HG03135 (cell line): Measurements from ENCODE around the gene CELSR1.

Experiments
- ATAC-seq: cut with Tn5 transposase; IDR thresholded peaks from one replicate; pipeline ENCODE4 v1.9.1; 2021; ENCODE audit warnings: mild to moderate bottlenecking, moderate library complexity; ENCODE audit not compliant: unreplicated experiment

Gene CELSR1

DNA sequence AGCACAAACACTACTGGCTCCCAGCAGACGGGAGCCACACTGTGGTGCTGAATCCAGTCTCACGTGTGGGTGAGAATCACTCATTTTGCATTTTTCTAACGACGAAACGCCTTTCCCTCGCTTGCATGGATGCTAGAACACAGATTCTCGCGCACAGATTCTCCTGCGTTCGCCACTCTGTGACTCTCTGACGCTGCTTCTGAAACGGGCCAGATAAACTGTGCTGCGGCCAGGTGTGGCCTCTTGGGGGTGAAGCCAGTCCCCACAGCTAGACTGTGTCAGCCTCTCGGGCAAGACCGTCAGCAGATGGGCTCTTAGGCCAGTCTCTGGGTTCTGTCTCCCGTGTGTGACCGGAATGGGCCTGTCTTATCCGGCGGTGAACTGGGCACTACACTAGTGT lies 157.4 kb downstream of the CELSR1 start:
- no peak for ATAC-seq

DNA sequence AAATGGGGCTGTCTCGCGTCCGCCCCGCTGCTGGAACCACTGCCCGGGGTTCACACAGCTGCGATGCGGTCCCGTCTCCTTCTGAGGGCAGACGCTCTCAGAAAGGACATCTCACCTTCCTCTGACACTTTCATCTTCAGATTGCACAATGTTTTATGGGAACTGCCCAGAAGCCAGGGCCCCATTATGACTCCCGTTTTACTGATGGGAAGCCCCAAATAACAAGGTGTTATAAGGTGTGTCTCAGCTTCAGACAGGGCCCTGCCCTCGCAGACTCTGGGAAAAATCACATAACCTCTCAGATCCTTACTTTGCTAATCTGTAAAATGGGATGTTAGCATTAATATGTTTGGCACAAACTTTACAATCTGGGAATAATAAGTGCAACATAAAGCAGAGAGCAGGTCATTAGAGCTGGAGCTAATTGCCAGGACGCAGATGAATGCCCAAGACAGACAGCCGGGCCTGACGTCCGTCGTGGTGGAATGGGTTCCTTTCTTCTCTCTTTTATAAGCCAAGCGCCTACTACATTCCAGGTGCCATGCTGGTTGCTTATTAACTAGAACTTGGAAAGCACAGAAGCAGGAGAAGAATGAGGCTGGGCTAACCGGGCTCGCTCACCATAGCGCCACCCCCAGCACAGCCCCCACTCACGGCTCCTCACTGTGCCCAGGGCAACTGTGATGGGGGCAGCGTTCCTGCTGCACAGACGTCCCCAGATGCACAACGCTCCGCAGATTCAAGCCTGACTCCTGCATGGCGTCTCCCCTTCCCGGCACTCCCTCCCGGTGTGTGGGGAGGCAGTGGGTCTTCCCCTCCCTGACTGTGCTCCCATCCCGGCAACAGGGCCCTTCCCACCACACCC lies 158.1 kb downstream of the CELSR1 start:
- no peak for ATAC-seq

DNA sequence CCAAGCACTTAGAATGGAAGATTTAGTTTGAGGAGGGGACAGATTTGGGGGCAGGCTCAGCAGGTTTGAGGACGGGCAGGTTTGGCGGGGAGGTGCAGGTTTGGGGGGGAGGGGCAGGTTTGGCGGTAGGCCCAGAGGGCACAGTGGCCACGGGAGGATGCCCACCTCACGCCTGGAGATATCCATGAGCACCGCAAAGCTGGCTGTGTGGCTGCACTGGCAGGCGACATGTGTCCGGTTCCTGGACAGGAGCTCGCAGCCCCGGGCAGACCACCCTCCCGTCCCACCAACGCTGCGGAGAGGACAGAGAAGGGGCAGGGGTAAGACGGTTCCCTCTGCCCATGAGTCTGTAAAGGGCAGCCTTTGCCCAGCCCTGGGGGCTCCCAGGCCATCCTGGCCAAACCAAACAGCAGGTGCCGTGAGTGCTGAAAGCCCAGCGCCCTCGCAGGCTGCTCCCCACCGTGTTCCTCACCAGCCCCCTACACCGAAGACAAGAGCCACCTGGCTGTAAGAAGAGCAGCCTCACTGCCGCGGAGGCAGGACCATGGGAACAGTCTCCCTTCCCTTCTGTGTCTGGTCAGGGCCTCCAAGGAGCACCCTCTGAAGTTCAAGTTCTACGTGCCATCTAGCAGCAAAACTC lies 158.9 kb downstream of the CELSR1 start:
- no peak for ATAC-seq

DNA sequence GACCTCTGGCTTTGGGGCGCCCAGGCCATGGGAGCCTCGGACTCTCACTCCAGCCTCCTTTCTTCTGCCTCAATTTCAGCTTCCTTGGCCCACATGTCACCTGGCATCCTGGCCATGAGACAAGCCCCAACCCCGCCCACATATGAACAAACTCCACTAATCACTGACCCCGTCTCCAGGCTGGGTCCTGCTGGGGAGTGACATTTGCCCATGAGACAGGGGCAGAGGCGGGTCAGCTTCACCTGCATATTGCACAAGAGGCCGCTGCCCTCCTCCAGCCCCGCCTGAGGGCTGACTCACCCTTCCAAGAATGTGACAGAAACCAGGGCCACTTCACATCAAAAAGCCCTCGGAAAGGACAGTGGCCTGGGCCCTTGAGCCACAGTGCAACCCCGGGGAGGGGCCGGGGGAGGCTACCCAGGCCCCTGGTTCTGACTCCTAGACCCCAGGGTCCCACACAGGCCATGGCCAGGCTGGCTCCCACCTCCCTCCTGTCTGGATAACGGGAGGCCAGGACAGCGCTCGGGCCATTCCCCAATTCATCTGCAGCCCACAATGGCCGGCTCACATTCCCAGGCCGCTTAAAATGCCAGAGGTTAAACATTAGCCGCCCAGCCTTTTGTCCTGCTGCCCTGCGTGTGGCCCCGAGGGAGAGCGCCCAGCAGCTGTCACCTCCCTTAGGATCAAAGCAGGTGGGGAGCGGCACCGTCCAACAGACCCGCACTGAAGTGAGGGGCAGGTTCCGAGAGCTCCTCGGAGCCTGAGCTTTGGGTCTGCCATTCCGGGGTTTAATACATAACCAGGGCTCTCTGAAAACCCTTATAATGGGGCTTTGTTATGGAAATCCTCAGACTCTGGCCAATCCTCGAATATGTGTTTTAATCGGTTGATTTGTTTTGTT lies 159.6 kb downstream of the CELSR1 start:
- ATAC-seq: no peak

DNA sequence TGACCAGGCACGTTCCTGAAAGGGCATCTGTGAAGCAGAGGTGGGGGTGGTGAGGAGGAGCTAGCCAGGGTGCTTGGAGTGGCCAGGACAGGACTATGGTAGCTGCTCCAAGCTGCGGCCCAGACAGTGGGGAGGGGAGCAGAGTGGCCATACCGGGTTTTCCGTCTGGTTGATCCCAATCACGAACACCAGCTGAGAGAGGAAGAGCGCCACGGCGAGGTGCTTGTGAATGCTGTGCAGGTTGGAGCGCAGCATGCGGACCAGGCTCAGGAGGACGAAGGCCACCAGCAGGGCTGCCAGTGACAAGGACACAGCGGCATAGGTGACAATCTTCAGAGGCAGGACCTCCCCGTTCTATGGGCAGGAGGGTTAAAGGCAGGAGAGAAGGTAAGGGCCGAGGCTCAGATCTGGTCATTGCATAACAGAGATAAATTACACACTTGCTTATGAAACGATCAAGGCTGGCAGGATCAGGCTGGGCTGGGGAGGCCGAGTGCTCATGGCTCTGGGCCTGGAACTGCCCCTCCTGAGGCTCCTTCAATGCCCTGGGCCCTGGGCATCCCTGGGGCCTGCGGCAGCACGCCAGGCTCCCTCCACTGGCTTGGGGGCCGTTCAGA lies 160.4 kb downstream of the CELSR1 start:
- ATAC-seq: no peak

DNA sequence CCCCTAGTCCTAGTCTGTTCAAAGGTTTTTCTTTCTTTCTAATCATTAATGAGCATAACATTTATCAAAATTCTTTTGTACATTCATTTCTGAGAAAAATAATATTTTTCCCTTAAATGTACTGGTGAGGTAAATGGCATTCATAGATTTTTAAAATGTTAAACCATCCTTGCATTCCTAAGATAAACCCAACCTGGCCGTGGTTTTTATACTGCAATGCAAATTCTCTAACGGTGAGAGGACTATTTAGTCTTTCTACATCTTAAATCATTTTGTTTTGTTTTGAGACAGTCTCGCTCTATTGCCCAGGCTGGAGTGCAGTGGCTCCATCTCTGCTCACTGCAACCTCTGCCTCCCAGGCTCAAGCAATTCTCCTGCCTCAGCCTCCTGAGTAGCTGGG lies 161.3 kb downstream of the CELSR1 start:
- no peak for ATAC-seq

DNA sequence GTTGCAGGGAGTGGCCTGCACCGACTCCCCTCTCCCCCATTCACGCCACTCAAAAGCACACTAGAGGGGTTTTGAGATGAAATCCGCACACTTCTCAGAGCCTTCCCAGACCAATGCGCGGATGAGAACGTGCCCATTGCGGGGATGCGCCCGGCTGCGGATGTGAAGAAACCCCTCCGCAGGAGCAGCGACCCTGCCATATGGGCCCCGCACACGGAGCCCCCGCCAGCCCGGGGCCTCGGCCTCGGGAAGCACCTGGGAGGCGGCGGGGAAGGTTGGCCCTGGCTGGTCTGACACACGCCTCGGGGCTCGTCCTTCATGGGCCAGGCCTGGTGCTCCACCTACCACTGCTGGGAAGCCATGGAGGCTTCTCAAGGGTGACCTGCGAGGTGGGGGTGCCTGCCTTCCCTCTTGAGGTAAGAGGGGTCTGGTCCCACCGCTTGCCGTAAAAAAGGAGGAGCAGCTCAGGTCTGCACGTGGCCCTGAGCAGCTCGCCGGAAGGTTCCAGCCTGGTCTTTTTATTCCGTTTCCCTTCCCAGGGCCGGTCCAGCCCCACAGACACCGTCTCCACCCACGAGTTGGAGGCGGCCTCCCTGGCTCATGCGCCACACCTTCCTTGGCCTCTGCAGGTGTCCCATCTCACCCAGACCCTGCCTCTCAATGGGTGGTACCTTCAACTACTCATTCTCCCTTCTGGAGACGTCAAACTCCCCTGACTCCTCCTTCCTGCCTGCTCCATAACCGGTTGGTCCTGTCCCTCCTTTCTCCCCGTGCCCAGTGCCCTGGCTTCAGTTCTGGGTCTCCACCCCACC lies 162.6 kb downstream of the CELSR1 start:
- no peak for ATAC-seq

- no peak for ATAC-seq
These were observed 163.3 kb downstream of the CELSR1 start for GRCh38 chr22:46373921-46374662.

- ATAC-seq: no peak
These were observed 164.3 kb downstream of the CELSR1 start for GRCh38 chr22:46373159-46373558.

DNA sequence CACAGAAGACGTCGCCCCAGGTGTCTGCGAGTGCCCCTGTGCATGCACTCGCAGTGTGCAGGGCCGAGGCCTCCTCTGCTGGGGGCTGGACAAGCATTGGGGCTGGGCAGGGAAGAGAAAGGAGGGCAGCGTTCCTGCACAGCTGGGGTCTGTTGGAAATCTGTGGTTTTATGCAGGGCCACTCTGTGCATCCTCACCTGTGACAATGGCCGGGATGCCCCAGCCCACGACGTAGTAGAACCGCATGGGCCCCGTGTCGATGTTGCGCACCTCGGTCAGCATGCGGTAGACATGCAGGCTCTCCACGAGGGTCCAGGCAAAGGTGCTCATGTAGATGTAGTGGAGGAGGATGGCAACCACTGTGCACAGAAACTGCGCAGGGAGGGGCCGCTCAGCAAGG lies 164.7 kb downstream of the CELSR1 start:
- ATAC-seq: no peak

DNA sequence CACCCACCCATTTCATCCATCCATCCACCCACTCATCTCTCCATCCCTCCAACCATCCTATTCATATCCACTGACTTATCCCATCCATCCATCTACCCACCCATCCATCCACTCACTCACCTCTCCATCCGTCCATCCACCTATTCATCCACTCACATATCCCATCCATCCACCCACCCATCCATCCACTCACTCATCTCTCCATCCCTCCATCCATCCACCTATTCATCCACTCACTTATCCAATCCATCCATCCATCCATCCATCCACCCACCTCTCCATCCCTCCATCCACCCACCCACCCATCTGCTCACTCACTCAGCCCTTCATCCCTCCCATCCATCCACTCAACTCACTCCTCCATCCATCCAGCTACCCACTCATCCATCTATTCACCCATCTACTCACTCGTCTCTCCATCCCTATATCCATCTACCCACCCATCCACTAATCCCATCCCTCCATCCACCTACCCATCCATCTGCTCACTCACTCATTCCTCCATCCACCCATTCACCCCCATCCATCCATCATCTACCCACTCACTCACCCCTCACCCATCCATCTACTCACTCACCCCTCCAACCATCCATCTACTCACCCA lies 165.7 kb downstream of the CELSR1 start:
- no peak for ATAC-seq

GRCh38 chr22:46370584-46371291 lies 166.7 kb downstream of the CELSR1 start:
- ATAC-seq: no peak

- no peak for ATAC-seq
These were observed 167.5 kb downstream of the CELSR1 start for GRCh38 chr22:46369716-46370583.

DNA sequence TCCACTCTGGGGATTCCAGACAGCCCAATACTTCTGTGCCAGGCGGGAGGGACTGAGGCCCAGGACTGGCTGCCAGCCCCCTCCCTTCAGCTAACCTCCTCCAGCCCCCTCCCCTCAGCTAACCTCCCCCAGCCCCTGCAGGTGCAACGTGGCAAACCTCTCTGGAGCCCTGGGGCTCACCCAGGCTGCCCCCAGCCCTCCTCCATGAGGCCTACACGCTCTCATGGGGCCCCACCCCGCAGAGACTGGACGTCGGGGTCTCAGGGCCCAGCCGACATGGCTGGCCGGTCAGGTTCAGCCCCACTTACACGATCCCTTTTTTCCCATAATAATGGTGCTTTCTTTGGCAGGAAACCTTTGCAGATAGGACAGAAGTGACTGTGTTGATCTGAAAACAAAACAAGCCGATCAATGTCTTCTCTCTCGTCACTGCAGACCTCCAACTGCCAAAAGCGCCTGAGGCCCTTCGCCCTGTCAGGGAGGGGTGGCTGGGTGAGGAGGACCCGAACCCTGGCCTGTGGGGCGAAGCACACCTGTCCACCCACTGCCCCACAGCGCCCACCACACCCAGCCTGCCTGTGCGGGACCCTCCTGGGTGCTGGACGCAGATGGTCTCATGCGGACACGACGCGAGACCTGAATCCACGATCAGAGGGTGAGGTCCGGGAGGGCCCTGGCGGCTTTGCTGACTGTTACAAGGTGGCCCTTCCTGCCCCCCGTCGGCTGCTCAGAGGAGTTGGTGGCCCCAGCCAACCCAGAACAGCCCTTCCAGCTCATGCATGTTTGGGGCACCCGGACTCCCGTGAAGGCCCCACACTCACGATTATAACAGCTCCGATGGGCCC lies 168.3 kb downstream of the CELSR1 start:
- ATAC-seq: no peak

GRCh38 chr22:46368422-46368821 lies 169.0 kb downstream of the CELSR1 start:
- no peak for ATAC-seq

DNA sequence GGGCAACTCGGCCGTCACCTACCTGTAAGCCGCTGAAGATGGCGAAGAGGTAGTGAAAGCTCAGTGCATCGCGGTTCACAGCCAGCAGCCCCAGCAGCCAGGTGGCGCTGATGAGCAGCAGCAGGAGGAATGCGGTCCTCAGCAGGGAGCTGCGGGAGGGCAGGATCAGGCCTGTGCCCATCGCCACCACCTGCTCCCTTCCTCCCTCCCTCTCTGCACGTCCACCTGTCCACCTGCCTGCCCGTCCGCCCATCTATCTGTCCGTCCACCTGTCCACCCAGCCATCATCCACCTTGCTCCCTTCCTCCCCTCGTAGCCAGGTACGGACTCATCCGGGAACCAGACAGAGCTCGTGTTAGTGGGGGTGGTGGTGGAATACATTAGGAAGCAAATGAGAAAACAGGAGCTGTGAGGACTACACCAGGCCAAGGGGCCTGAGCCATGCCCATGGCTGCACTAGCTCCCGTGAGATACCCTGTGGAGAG lies 169.7 kb downstream of the CELSR1 start:
- no peak for ATAC-seq
